ENCODE results near the gene IFRD2. TPM values are rescaled to one million over a fixed set of nuclear protein-coding genes. Genes with fewer than 3 reads are reported as not detected.
"Not testable (repeated sequence)": the region's sequence is repeated elsewhere in the genome, so short reads cannot be mapped to it uniquely, and the experiment has no call there.

The IFRD2 gene
- total RNA-seq, 1 donor from 2014 or later = 54.2 TPM

DNA sequence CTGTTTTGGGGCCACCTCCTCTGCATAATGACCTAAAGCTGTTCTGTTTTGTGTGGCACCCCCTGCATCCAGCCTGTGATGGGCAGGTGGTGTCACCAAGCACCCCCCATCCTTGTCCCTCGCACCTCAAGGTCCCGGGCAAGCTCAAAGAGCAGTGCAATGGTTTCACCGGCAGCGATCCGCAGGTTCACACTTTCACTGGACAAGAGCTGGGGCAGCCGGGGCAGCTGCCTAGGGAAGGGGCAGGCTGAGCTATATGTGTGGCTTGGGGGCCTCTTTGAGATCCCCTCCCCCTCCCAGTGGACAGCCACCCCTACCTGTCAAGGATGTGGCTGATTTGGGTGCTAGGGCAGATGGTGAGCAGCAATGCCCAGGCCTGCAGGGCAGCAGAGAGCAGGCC is 3.1 kb downstream of the IFRD2 start:
- Mint-ChIP-seq H3K27ac (ENCODE audit: unreplicated experiment) (no peak overlapping the region), H3K4me3 (ENCODE audit: unreplicated experiment) (no peak overlapping the region), H3K4me1 (ENCODE audit: unreplicated experiment) (peaks cover 14% of the 10 kb centered on the region), H3K27me3 (ENCODE audit: unreplicated experiment) (no peaks in the 10 kb centered on the region), H3K9me3 (ENCODE audit: unreplicated experiment) (no peaks in the 10 kb centered on the region), H3K36me3 (ENCODE audit: unreplicated experiment) (peaks cover 3% of the 10 kb centered on the region)
- TF ChIP-seq, protein P1, sequence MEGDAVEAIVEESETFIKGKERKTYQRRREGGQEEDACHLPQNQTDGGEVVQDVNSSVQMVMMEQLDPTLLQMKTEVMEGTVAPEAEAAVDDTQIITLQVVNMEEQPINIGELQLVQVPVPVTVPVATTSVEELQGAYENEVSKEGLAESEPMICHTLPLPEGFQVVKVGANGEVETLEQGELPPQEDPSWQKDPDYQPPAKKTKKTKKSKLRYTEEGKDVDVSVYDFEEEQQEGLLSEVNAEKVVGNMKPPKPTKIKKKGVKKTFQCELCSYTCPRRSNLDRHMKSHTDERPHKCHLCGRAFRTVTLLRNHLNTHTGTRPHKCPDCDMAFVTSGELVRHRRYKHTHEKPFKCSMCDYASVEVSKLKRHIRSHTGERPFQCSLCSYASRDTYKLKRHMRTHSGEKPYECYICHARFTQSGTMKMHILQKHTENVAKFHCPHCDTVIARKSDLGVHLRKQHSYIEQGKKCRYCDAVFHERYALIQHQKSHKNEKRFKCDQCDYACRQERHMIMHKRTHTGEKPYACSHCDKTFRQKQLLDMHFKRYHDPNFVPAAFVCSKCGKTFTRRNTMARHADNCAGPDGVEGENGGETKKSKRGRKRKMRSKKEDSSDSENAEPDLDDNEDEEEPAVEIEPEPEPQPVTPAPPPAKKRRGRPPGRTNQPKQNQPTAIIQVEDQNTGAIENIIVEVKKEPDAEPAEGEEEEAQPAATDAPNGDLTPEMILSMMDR (IDR thresholded peaks at IDR 0.05) = no peak
- DNase-seq (ENCODE audit: extremely low spot score, unreplicated experiment) = no peak

DNA sequence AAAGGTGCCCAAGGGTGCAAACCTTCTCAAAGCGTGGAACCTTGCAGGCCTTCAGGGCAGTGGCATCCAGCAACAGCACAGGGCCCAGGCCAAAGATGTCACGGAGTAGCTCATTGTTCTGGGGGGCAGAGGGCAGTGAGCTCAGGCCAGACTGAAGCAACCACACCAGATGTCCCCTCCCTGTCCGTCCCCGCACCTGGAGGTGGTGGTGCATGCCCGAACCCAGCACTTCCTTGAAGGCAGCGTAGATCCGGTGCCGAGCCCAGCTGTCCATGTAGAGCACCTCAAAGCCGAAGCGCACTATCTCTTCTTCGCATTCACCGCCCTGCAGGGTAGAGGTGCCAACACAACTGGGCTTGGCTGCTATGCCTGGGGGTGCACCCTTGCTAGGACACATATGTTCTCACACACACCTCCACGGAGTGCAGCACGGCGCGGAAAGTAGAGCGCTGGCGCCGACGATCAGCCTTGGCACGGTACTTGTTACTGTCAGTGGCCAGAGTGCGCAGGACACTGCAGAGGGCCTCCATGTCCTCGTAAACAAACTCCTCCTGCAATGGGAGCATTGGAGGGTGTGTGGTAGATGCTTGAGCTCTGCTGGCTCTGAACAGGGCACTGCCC is 3.7 kb downstream of the IFRD2 start:
- TF ChIP-seq, protein P1 (IDR thresholded peaks at IDR 0.05) = no peak
- Mint-ChIP-seq H3K27ac (ENCODE audit: unreplicated experiment) (no peak overlapping the region), H3K4me1 (ENCODE audit: unreplicated experiment) (peaks cover 14% of the 10 kb centered on the region), H3K4me3 (ENCODE audit: unreplicated experiment) (no peak overlapping the region), H3K27me3 (ENCODE audit: unreplicated experiment) (no peaks in the 10 kb centered on the region), H3K36me3 (ENCODE audit: unreplicated experiment) (peaks cover 3% of the 10 kb centered on the region), H3K9me3 (ENCODE audit: unreplicated experiment) (no peaks in the 10 kb centered on the region)
- DNase-seq (ENCODE audit: extremely low spot score, unreplicated experiment) = no peak

DNA sequence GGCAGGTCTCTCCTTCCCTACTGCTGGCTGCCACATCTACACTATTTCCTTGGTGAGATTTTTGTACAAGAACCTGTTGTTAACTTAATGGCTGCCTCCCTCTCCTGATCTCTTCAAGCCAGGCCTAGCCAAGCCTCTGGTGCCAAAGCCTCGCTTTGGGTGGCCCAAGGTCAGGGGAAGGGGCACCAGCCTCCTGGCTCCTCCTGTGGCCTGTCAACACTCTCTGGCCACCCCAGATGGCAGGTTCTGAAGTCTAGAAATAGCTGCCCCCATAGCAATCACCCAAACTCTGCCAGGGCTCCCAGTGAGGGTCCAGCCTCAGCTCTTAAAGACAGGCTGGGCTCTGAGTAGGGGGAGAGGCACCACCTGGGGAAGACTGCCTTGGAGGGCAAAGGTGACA is 5.0 kb downstream of the IFRD2 start:
- peaks cover 3% of the 10 kb centered on the region for H3K36me3 Mint-ChIP-seq (ENCODE audit: unreplicated experiment)
- H3K4me3 Mint-ChIP-seq (ENCODE audit: unreplicated experiment) = no peak overlapping the region
- no peaks in the 10 kb centered on the region for H3K27me3 Mint-ChIP-seq (ENCODE audit: unreplicated experiment)
- TF ChIP-seq, protein P1 (IDR thresholded peaks at IDR 0.05) = no peak
- no peaks in the 10 kb centered on the region for H3K9me3 Mint-ChIP-seq (ENCODE audit: unreplicated experiment)
- peaks cover 8% of the 10 kb centered on the region for H3K4me1 Mint-ChIP-seq (ENCODE audit: unreplicated experiment)
- H3K27ac Mint-ChIP-seq (ENCODE audit: unreplicated experiment) = no peak overlapping the region
- no peak for DNase-seq (ENCODE audit: extremely low spot score, unreplicated experiment)

DNA sequence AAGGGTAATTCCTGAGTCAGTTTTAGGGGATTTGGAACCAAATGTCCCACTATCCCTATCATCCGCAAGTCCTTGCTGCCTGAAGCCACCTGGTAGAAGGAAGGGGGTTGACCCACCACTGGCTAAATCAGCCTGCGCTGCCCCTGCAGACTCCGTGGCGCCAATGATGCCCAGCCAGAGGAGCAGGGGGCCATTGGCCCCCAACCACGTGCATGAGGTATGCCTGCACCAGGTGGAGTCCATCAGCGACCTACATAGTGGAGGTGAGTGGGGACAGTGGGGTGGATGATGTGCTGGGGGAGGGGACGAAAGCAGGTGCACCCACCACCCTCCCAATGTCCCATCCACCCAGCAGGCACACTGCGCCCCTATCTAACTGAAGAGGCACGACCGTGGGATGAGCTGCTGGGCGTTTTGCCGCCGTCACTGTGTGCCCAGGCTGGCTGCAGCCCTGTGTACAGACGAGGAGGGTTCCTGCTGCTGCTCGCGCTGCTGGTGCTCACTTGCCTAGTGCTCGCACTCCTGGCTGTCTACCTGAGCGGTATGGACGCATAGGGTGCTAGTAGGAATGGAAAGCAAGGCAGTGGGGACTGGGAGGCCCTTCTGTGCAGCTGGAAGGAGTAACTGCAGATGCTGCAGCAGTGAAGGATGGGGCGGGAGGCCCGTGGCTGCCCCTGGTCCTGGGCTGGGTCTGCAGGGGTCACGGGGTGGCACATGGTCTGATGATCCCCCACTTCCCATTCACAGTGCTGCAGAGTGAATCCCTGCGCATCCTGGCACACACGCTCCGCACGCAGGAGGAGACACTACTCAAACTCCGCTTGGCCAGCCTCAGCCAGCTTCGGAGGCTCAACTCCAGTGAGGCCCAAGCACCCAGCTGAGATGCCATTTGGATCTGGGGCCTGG is 5.7 kb downstream of the IFRD2 start:
- Mint-ChIP-seq H3K27ac (ENCODE audit: unreplicated experiment) (no peak overlapping the region), H3K36me3 (ENCODE audit: unreplicated experiment) (peaks cover 3% of the 10 kb centered on the region)

DNA sequence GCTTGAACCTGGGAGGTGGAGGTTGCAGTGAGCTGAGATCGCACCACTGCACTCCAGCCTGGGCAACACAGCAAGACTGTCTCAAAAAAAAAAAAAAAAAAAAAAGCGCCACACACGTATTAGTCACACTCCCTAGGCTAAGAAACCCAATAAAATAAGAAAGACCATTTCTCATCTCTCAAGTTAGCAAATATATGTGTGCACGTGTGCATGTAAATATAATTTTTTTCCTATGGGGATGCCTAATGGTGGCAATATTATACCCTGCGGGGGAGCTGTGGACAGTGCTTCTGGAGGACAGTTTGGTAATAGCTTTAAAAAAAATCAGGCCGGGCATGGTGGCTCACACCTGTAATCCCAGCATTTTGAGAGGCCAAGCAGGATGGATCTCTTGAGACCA is 8.1 kb downstream of the IFRD2 start:
- H3K36me3 Mint-ChIP-seq (ENCODE audit: unreplicated experiment) = not testable (repeated sequence)

More for the DNA sequence above, 5.7 kb downstream of the IFRD2 start:
- Mint-ChIP-seq H3K4me3 (ENCODE audit: unreplicated experiment) (no peak overlapping the region), H3K9me3 (ENCODE audit: unreplicated experiment) (no peaks in the 10 kb centered on the region), H3K4me1 (ENCODE audit: unreplicated experiment) (peaks cover 7% of the 10 kb centered on the region), H3K27me3 (ENCODE audit: unreplicated experiment) (no peaks in the 10 kb centered on the region)
- no peak for DNase-seq (ENCODE audit: extremely low spot score, unreplicated experiment)
- TF ChIP-seq, protein P1 (IDR thresholded peaks at IDR 0.05) = no peak

More for the DNA sequence above, 8.1 kb downstream of the IFRD2 start:
- H3K27ac Mint-ChIP-seq (ENCODE audit: unreplicated experiment); DNase-seq (ENCODE audit: extremely low spot score, unreplicated experiment); H3K9me3 Mint-ChIP-seq (ENCODE audit: unreplicated experiment); H3K4me1 Mint-ChIP-seq (ENCODE audit: unreplicated experiment); H3K4me3 Mint-ChIP-seq (ENCODE audit: unreplicated experiment); H3K27me3 Mint-ChIP-seq (ENCODE audit: unreplicated experiment): not testable (repeated sequence)

Data from osteocyte (in vitro differentiated cells).